CD14-positive monocyte (primary cell): ENCODE results near the gene KMT2D. TPM values are rescaled to one million over a fixed set of nuclear protein-coding genes. Genes with fewer than 3 reads are reported as not detected.

Experiments
- DNase-seq, 3 donors: peaks; one replicate each; pipeline ENCODE4 v3.0.0-alpha.2; 2011 to 2022
- H2AFZ ChIP-seq: 2 replicates; pipeline ENCODE4 v1.6.0; 2012; ENCODE audit warnings: mild to moderate bottlenecking, low read depth, low read length, inconsistent platforms; ENCODE audit not compliant: insufficient read depth, poor library complexity, severe bottlenecking
- H3K27ac ChIP-seq, 2 donors: 1 replicate in 1 of 2; 2 replicates in 1 of 2; pipeline ENCODE4 v1.5.1; 2012 to 2013; ENCODE audit warnings: low read length in 2 of 2, control low read depth in 1 of 2, inconsistent platforms in 1 of 2, low read depth in 1 of 2, mild to moderate bottlenecking in 1 of 2
- H3K27me3 ChIP-seq, 2 donors: one replicate each; pipeline versions ENCODE4 v1.6.0 to v1.6.1; 2011 to 2013; ENCODE audit warnings: low read length in 2 of 2; ENCODE audit not compliant: control insufficient read depth in 2 of 2, insufficient read depth in 2 of 2
- H3K36me3 ChIP-seq, 2 donors: replicated peaks in 1 of 2; 1 replicate in 1 of 2; 2 replicates in 1 of 2; pipeline versions ENCODE4 v1.5.1 to v1.6.1; 2012 to 2013; ENCODE audit warnings: low read length in 2 of 2, control low read depth in 1 of 2, inconsistent platforms in 1 of 2, mild to moderate bottlenecking in 1 of 2; ENCODE audit not compliant: insufficient read depth in 2 of 2, control insufficient read depth in 1 of 2
- H3K4me1 ChIP-seq, 2 donors: 1 replicate in 1 of 2; 2 replicates in 1 of 2; pipeline versions ENCODE4 v1.5.1 to v1.6.1; 2012 to 2013; ENCODE audit warnings: low read length in 2 of 2, control low read depth in 1 of 2, inconsistent platforms in 1 of 2, mild to moderate bottlenecking in 1 of 2, moderate library complexity in 1 of 2; ENCODE audit not compliant: insufficient read depth in 2 of 2, control insufficient read depth in 1 of 2
- H3K4me2 ChIP-seq: replicated peaks from 2 replicates; pipeline ENCODE3; 2012; ENCODE audit warnings: low read length, moderate library complexity, mild to moderate bottlenecking; ENCODE audit not compliant: poor library complexity, severe bottlenecking; ENCODE audit errors: extremely low read depth
- H3K4me3 ChIP-seq, 3 experiments: fragments of 200-600 bp in 1 of 3; sonication (generic) in 1 of 3; replicated peaks in 1 of 3; 1 replicate in 2 of 3; 2 replicates in 1 of 3; pipeline ENCODE4 v1.5.1; 2011 to 2013; ENCODE audit warnings: low read length in 3 of 3, mild to moderate bottlenecking in 3 of 3, control low read depth in 2 of 3, low read depth in 2 of 3, inconsistent platforms in 1 of 3, moderate library complexity in 1 of 3
- H3K79me2 ChIP-seq: 2 replicates; pipeline ENCODE4 v1.6.0; 2012; ENCODE audit warnings: mild to moderate bottlenecking, control low read depth, inconsistent platforms, low read length, moderate library complexity; ENCODE audit not compliant: insufficient read depth
- H3K9ac ChIP-seq: 2 replicates; pipeline ENCODE4 v1.6.0; 2017; ENCODE audit warnings: low read length, mild to moderate bottlenecking; ENCODE audit not compliant: insufficient read depth, poor library complexity, severe bottlenecking
- H3K9me3 ChIP-seq, 2 donors: replicated peaks in 1 of 2; 1 replicate in 1 of 2; 2 replicates in 1 of 2; pipeline versions ENCODE4 v1.5.1 to v1.6.1; 2012 to 2013; ENCODE audit warnings: low read length in 2 of 2, control low read depth in 1 of 2; ENCODE audit not compliant: control insufficient read depth in 1 of 2, insufficient read depth in 1 of 2
- H4K20me1 ChIP-seq: 2 replicates; pipeline ENCODE4 v1.6.0; 2012; ENCODE audit warnings: mild to moderate bottlenecking, low read length, control low read depth, moderate library complexity; ENCODE audit not compliant: insufficient read depth
- H3K27ac Mint-ChIP-seq, 7 donors: one replicate each; pipeline ENCODE4 v1.8.0; 2020; ENCODE audit warnings: mild to moderate bottlenecking in 7 of 7, mixed read lengths in 7 of 7, moderate library complexity in 6 of 7, inconsistent platforms in 2 of 7
- H3K27me3 Mint-ChIP-seq, 3 donors: one replicate each; pipeline ENCODE4 v1.8.0; 2021 to 2022; ENCODE audit warnings: low read depth in 3 of 3, mild to moderate bottlenecking in 3 of 3, mixed read lengths in 3 of 3, moderate library complexity in 3 of 3, inconsistent platforms in 1 of 3
- H3K36me3 Mint-ChIP-seq, 2 donors: one replicate each; pipeline ENCODE4 v1.8.0; 2020; ENCODE audit warnings: mixed read lengths in 2 of 2, inconsistent platforms in 1 of 2, mild to moderate bottlenecking in 1 of 2
- H3K4me1 Mint-ChIP-seq: one replicate; pipeline ENCODE4 v1.8.0; 2020; ENCODE audit warnings: mild to moderate bottlenecking, mixed read lengths
- H3K4me3 Mint-ChIP-seq, 2 donors: one replicate each; pipeline ENCODE4 v1.8.0; 2020; ENCODE audit warnings: mild to moderate bottlenecking in 2 of 2, mixed read lengths in 2 of 2, moderate library complexity in 1 of 2
- H3K9me3 Mint-ChIP-seq, 7 donors: one replicate each; pipeline ENCODE4 v1.8.0; 2020 to 2022; ENCODE audit warnings: mixed read lengths in 7 of 7, mild to moderate bottlenecking in 6 of 7, moderate library complexity in 6 of 7, inconsistent platforms in 2 of 7
- WGBS: methylation state at CpG from one replicate; pipeline ENCODE4 v1.1.5; 2013; ENCODE audit warnings: missing lambda C conversion rate; ENCODE audit not compliant: insufficient coverage; 5-methylcytosine and 5-hydroxymethylcytosine counted together
- intact Hi-C, 2 donors: fragments of 100-400 bp; cut with micrococcal nuclease; formaldehyde crosslinking; loops; one replicate each; pipeline versions ENCODE4 v1.15.0 to v1.15.1; 2023
- polyA plus RNA-seq, 3 donors: library from polyadenylated mRNA; depleted of rRNA in 1 of 3; unstranded in 2 of 3; stranded (reverse) in 1 of 3; fragments of 300-500 nt in 2 of 3; fragments of >200 nt in 1 of 3; fragmentation: Illumina TruSeq in 2 of 3; gene quantifications; 1 replicate in 2 of 3; 2 replicates in 1 of 3; pipeline ENCODE4 v1.2.3, GENCODE V29; 2012 to 2021
- TF ChIP-seq, protein P1 (sequence below): fragments of 200-600 bp; IDR thresholded peaks from one replicate; pipeline ENCODE4 v1.8.0; 2022; ENCODE audit warnings: antibody characterized with exemption, mild to moderate bottlenecking

KMT2D gene
- polyA plus RNA-seq, 3 donors, result 1.2 to 66.9 (median 2.7) TPM

- Mint-ChIP-seq H3K36me3 (peaks cover 94 to 100% of the 10 kb centered on the region in 2 donors), H3K4me1 (peaks cover under 1% of the 10 kb centered on the region), H3K4me3 (no peak overlapping the region), H3K27ac (peak overlapping the region in 4 of 7 donors; percentile 32 to 57 (median 36)), H3K9me3 (no peaks in the 10 kb centered on the region), H3K27me3 (peaks cover 0 to 3% (median 0%) of the 10 kb centered on the region in 3 donors)
- TF ChIP-seq, protein P1, sequence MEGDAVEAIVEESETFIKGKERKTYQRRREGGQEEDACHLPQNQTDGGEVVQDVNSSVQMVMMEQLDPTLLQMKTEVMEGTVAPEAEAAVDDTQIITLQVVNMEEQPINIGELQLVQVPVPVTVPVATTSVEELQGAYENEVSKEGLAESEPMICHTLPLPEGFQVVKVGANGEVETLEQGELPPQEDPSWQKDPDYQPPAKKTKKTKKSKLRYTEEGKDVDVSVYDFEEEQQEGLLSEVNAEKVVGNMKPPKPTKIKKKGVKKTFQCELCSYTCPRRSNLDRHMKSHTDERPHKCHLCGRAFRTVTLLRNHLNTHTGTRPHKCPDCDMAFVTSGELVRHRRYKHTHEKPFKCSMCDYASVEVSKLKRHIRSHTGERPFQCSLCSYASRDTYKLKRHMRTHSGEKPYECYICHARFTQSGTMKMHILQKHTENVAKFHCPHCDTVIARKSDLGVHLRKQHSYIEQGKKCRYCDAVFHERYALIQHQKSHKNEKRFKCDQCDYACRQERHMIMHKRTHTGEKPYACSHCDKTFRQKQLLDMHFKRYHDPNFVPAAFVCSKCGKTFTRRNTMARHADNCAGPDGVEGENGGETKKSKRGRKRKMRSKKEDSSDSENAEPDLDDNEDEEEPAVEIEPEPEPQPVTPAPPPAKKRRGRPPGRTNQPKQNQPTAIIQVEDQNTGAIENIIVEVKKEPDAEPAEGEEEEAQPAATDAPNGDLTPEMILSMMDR, result no peak
- Histone ChIP-seq H3K27me3 (no peaks in the 10 kb centered on the region), H3K9ac (no peak overlapping the region), H3K4me2 (no peak overlapping the region), H3K4me1 (no peaks in the 10 kb centered on the region), H3K9me3 (no peaks in the 10 kb centered on the region), H3K36me3 (peaks cover 100% of the 10 kb centered on the region in 2 donors), H4K20me1 (peaks cover 98% of the 10 kb centered on the region), H3K79me2 (peaks cover 47% of the 10 kb centered on the region), H2AFZ (no peak overlapping the region), H3K4me3 (no peak overlapping the region), H3K27ac (no peak overlapping the region)
- intact Hi-C loops, result loop anchor here in 1 of 2 donors (10.0 kb wide), 1 partner anchor 55 kb away; the partner anchor contains the start of gene DDN
- no peak for DNase-seq
- WGBS, result 97% methylated on average over 20 of the region's 20 CpGs
Observed at GRCh38 chr12:49049566-49050224, 10.9 kb downstream of the KMT2D start.

- Histone ChIP-seq H3K27me3 (no peaks in the 10 kb centered on the region), H3K4me1 (no peaks in the 10 kb centered on the region), H3K9ac (no peak overlapping the region), H3K4me2 (no peak overlapping the region), H3K9me3 (no peaks in the 10 kb centered on the region), H4K20me1 (peaks cover 98% of the 10 kb centered on the region), H3K36me3 (peaks cover 100% of the 10 kb centered on the region in 2 donors), H3K79me2 (peaks cover 40% of the 10 kb centered on the region), H2AFZ (no peak overlapping the region), H3K4me3 (no peak overlapping the region), H3K27ac (no peak overlapping the region)
- TF ChIP-seq, protein P1, result no peak
- Mint-ChIP-seq H3K4me1 (no peaks in the 10 kb centered on the region), H3K27ac (peak overlapping the region in 1 of 7 donors; percentile 42), H3K36me3 (peaks cover 94 to 100% of the 10 kb centered on the region in 2 donors), H3K9me3 (no peaks in the 10 kb centered on the region), H3K4me3 (no peak overlapping the region), H3K27me3 (peaks cover 0 to 2% (median 0%) of the 10 kb centered on the region in 3 donors)
- intact Hi-C loops, result loop anchor here in 1 of 2 donors (10.0 kb wide), 1 partner anchor 54 kb away; the partner anchor contains the start of gene DDN
- WGBS, result 96% methylated on average over 5 of the region's 10 CpGs
- no peak for DNase-seq
Observed at GRCh38 chr12:49048953-49049352, 11.6 kb downstream of the KMT2D start.
